B cell (primary cell): ENCODE measurements around the gene CLDN6. TPM values are rescaled to one million over a fixed set of nuclear protein-coding genes. Genes with fewer than 3 reads are reported as not detected.

Experiments
- ATAC-seq: fragments of 200-7000 bp; cut with Tn5 transposase; one replicate; pipeline ENCODE4 v1.10.0; 2021; ENCODE audit warnings: low read depth, mild to moderate bottlenecking, moderate number of reproducible peaks, moderate library complexity
- CTCF ChIA-PET: fragments of 350-600 bp; sonication (Branson Sonifier 250); formaldehyde crosslinking; loops from one replicate; lab custom pipeline; 2021; ENCODE audit warnings: antibody characterized with exemption, inconsistent platforms; lab: Charles Lee
- POLR2A ChIA-PET: fragments of 350-600 bp; sonication (Branson Sonifier 250); formaldehyde crosslinking; loops from one replicate; lab custom pipeline; 2021; ENCODE audit warnings: antibody characterized with exemption; lab: Charles Lee
- DNase-seq: peaks from one replicate; pipeline ENCODE4 v3.0.0; 2013
- H2AFZ ChIP-seq: 2 replicates; pipeline ENCODE4 v1.6.1; 2012; ENCODE audit warnings: mild to moderate bottlenecking, low read depth, low read length; ENCODE audit not compliant: insufficient read depth, poor library complexity, severe bottlenecking
- H3K27ac ChIP-seq, 2 donors: 1 replicate in 1 of 2; 2 replicates in 1 of 2; pipeline ENCODE4 v1.5.1; 2012 to 2013; ENCODE audit warnings: low read length in 2 of 2, mild to moderate bottlenecking in 2 of 2, moderate library complexity in 1 of 2
- H3K27me3 ChIP-seq, 4 experiments: fragments of 200-600 bp in 1 of 4; sonication (generic) in 1 of 4; replicated peaks in 1 of 4; 1 replicate in 2 of 4; 2 replicates in 2 of 4; pipeline versions ENCODE4 v1.6.1 to v1.7.0; 2013 to 2016; ENCODE audit warnings: low read length in 3 of 4, mild to moderate bottlenecking in 2 of 4, mixed read lengths in 1 of 4, moderate library complexity in 1 of 4; ENCODE audit not compliant: insufficient read depth in 4 of 4, control insufficient read depth in 3 of 4; ENCODE audit errors: control extremely low read depth in 1 of 4
- H3K36me3 ChIP-seq, 2 experiments: replicated peaks in 1 of 2; 1 replicate in 1 of 2; 2 replicates in 1 of 2; pipeline versions ENCODE4 v1.6.1 to v1.7.1; 2013; ENCODE audit warnings: low read length in 1 of 2; ENCODE audit not compliant: insufficient read depth in 2 of 2, control insufficient read depth in 1 of 2; ENCODE audit errors: control extremely low read depth in 1 of 2, extremely low read depth in 1 of 2
- H3K4me1 ChIP-seq, 2 donors: fragments of 200-600 bp in 1 of 2; sonication (generic) in 1 of 2; 1 replicate in 1 of 2; 2 replicates in 1 of 2; pipeline versions ENCODE4 v1.5.1 to v1.6.1; 2013 to 2017; ENCODE audit warnings: low read length in 2 of 2; ENCODE audit not compliant: control insufficient read depth in 2 of 2, insufficient read depth in 2 of 2
- H3K4me2 ChIP-seq: replicated peaks from 2 replicates; pipeline ENCODE3; 2012; ENCODE audit warnings: mild to moderate bottlenecking, low read depth, low read length; ENCODE audit not compliant: poor library complexity, severe bottlenecking
- H3K4me3 ChIP-seq, 5 experiments: fragments of 200-600 bp in 1 of 5; sonication (generic) in 1 of 5; 1 replicate in 3 of 5; 2 replicates in 2 of 5; pipeline versions ENCODE4 v1.5.1 to v1.7.0; 2011 to 2016; ENCODE audit warnings: low read length in 4 of 5, mild to moderate bottlenecking in 4 of 5, low read depth in 2 of 5, control low read depth in 1 of 5, moderate library complexity in 1 of 5; ENCODE audit not compliant: insufficient read depth in 1 of 5; ENCODE audit errors: control extremely low read depth in 1 of 5, extremely low read depth in 1 of 5
- H3K79me2 ChIP-seq: fragments of 200-600 bp; sonication (generic); one replicate; pipeline ENCODE4 v1.6.0; 2016; ENCODE audit warnings: low read length; ENCODE audit not compliant: control insufficient read depth, insufficient read depth
- H3K9ac ChIP-seq: fragments of 200-600 bp; sonication (generic); 2 replicates; pipeline ENCODE4 v1.6.1; 2017; ENCODE audit warnings: mild to moderate bottlenecking, low read length, moderate library complexity
- H3K9me3 ChIP-seq, 3 donors: one replicate each; pipeline versions ENCODE4 v1.6.1 to v1.7.1; 2013; ENCODE audit warnings: low read length in 2 of 3; ENCODE audit not compliant: control insufficient read depth in 2 of 3, insufficient read depth in 1 of 3; ENCODE audit errors: control extremely low read depth in 1 of 3
- H4K20me1 ChIP-seq: 2 replicates; pipeline ENCODE4 v1.6.0; 2012; ENCODE audit warnings: mild to moderate bottlenecking, low read length; ENCODE audit not compliant: insufficient read depth, control insufficient read depth, poor library complexity, severe bottlenecking
- H3K27ac Mint-ChIP-seq: one replicate; pipeline ENCODE4 v1.8.0; 2021; ENCODE audit warnings: mixed read lengths
- H3K27me3 Mint-ChIP-seq: one replicate; pipeline ENCODE4 v1.8.0; 2021; ENCODE audit warnings: mixed read lengths
- H3K4me1 Mint-ChIP-seq: one replicate; pipeline ENCODE4 v1.8.0; 2021; ENCODE audit warnings: mixed read lengths
- H3K4me3 Mint-ChIP-seq: one replicate; pipeline ENCODE4 v1.8.0; 2021; ENCODE audit warnings: mixed read lengths
- H3K9me3 Mint-ChIP-seq: one replicate; pipeline ENCODE4 v1.8.0; 2022; ENCODE audit warnings: mixed read lengths; ENCODE audit not compliant: insufficient read depth
- EZH2 ChIP-seq: IDR thresholded peaks from 2 replicates; pipeline ENCODE4 v1.6.1; 2012; ENCODE audit warnings: borderline replicate concordance, low read depth, mild to moderate bottlenecking, moderate library complexity, low read length; ENCODE audit not compliant: insufficient read depth, poor library complexity, severe bottlenecking
- WGBS: methylation state at CpG from one replicate; pipeline ENCODE4 v1.1.5; 2013; ENCODE audit warnings: missing lambda C conversion rate; ENCODE audit not compliant: insufficient coverage; 5-methylcytosine and 5-hydroxymethylcytosine counted together
- intact Hi-C: fragments of 100-400 bp; cut with micrococcal nuclease; formaldehyde crosslinking; loops from one replicate; pipeline ENCODE4 v1.10.0; 2022
- polyA plus RNA-seq: library from polyadenylated mRNA; depleted of rRNA; stranded (reverse); fragments of >200 nt; gene quantifications from 2 replicates; pipeline ENCODE4 v1.2.3, GENCODE V29; 2012
- total RNA-seq, 2 donors: library from RNA; stranded (reverse); fragments of 120-200 nt in 1 of 2; gene quantifications; 1 replicate in 1 of 2; 2 replicates in 1 of 2; pipeline versions ENCODE4 v1.2.3 to v1.2.4, GENCODE V29; 2013 to 2022
- TF ChIP-seq, protein P1 (sequence below): fragments of 200-600 bp; IDR thresholded peaks from one replicate; pipeline ENCODE4 v1.8.0; 2022; ENCODE audit warnings: antibody characterized with exemption, mild to moderate bottlenecking

The CLDN6 gene
- total and polyA plus RNA-seq, 2 donors (not counting 1 experiment from before 2014, with no cell fraction given): not detected

DNA sequence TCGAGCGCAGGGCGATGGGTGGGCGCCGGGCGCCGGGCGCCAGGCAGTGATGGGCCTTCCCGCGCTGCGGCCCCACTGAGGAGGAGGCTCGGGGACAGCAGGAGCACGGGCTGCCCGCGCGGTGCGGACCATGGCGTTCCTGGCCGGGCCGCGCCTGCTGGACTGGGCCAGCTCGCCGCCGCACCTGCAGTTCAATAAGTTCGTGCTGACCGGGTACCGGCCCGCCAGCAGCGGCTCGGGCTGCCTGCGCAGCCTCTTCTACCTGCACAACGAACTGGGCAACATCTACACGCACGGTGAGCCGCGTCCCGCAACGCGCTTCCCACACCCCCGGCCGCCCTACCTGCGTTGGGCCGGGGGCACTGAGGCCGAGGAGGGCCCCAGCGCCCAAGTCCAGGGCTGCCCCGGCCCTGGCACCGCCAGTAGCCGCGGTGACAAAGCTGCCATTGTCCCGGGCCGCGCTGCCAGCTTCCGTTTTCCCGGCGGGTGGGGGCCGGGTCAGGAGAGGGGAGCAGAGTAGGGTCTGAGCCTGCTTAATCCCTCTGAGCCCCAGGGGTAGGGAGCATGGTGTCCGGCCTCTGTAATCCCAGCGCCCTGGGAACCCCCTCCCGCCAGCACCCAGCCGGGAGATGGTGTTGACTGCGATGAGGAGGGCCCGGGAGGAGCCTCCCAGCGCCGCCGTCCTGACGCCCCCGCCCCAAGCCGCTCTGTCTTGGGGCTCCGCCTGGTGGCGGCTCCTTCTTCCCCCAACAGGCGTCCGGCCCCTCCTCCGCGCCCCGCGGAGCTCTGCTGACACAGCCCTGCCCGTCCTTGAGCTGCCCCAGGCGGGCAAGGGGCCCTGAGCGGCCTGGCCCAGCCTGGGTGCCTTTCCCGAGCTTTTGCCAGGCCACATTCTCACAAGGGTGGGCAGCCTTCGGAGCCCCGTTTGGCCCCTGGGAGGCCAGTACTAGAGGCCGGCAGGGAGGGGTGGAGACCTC, 48.1 kb downstream of the CLDN6 start:
- under 1% methylated on average over 81 of the region's 83 CpGs for WGBS
- H3K27ac Mint-ChIP-seq: no peak overlapping the region

More for the DNA sequence above, 48.1 kb downstream of the CLDN6 start:
- no peaks in the 10 kb centered on the region for H3K36me3 ChIP-seq
- peaks cover 24% of the 10 kb centered on the region for H4K20me1 ChIP-seq
- peak overlapping the region; percentile 11 to 64 (median 58) for H3K4me3 ChIP-seq
- no peaks in the 10 kb centered on the region for H3K9me3 Mint-ChIP-seq
- peaks cover 44 to 47% of the 10 kb centered on the region in 2 donors for H3K4me1 ChIP-seq
- peak overlapping the region; percentile 99 for H3K4me2 ChIP-seq
- peaks cover 19% of the 10 kb centered on the region for H3K4me1 Mint-ChIP-seq
- CTCF ChIA-PET: interaction anchor here (0.9 to 1.7 kb wide), 4 partner anchors 10 to 43 kb away, joined by 3 to 4 read pairs (median 3); no protein-coding TSS in a partner anchor
- intact Hi-C loops: loop anchor here (1.0 to 5.0 kb wide), 3 partner anchors 10 to 59 kb away; partner anchors contain the start of genes FLYWCH1, HCFC1R1, PKMYT1 and THOC6
- POLR2A ChIA-PET: interaction anchor here (0.6 to 1.3 kb wide), 2 partner anchors 11 to 59 kb away, joined by 6 to 7 read pairs; partner anchors contain the start of gene PKMYT1
- peaks cover 16% of the 10 kb centered on the region for H3K27me3 Mint-ChIP-seq
- H3K9me3 ChIP-seq: peaks cover 0 to 19% (median 0%) of the 10 kb centered on the region in 3 donors
- no peaks in the 10 kb centered on the region for H3K79me2 ChIP-seq
- peak overlapping the region; percentile 67 for H3K4me3 Mint-ChIP-seq
- no peak overlapping the region for H3K27ac ChIP-seq
- H2AFZ ChIP-seq: peak overlapping the region; percentile 67
- H3K27me3 ChIP-seq: peaks cover 0 to 42% (median 11%) of the 10 kb centered on the region in 4 experiments
- TF ChIP-seq, protein P1, sequence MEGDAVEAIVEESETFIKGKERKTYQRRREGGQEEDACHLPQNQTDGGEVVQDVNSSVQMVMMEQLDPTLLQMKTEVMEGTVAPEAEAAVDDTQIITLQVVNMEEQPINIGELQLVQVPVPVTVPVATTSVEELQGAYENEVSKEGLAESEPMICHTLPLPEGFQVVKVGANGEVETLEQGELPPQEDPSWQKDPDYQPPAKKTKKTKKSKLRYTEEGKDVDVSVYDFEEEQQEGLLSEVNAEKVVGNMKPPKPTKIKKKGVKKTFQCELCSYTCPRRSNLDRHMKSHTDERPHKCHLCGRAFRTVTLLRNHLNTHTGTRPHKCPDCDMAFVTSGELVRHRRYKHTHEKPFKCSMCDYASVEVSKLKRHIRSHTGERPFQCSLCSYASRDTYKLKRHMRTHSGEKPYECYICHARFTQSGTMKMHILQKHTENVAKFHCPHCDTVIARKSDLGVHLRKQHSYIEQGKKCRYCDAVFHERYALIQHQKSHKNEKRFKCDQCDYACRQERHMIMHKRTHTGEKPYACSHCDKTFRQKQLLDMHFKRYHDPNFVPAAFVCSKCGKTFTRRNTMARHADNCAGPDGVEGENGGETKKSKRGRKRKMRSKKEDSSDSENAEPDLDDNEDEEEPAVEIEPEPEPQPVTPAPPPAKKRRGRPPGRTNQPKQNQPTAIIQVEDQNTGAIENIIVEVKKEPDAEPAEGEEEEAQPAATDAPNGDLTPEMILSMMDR: peak; percentile 68
- no peak for TF ChIP-seq EZH2
- DNase-seq (peak; percentile 74), ATAC-seq (peak; percentile 41)
- peak overlapping the region; percentile 73 for H3K9ac ChIP-seq
